ENCODE data around the gene ARHGAP26. TPM values are rescaled to one million over a fixed set of nuclear protein-coding genes. Genes with fewer than 3 reads are reported as not detected.
A peak's percentile ranks its signal among the peaks of the same experiment; 100 is the strongest.
"Not testable (repeated sequence)": the region's sequence is repeated elsewhere in the genome, so short reads cannot be mapped to it uniquely, and the experiment has no call there.

ARHGAP26 gene
- total RNA-seq, 1 donor, result 7.6 TPM

DNA sequence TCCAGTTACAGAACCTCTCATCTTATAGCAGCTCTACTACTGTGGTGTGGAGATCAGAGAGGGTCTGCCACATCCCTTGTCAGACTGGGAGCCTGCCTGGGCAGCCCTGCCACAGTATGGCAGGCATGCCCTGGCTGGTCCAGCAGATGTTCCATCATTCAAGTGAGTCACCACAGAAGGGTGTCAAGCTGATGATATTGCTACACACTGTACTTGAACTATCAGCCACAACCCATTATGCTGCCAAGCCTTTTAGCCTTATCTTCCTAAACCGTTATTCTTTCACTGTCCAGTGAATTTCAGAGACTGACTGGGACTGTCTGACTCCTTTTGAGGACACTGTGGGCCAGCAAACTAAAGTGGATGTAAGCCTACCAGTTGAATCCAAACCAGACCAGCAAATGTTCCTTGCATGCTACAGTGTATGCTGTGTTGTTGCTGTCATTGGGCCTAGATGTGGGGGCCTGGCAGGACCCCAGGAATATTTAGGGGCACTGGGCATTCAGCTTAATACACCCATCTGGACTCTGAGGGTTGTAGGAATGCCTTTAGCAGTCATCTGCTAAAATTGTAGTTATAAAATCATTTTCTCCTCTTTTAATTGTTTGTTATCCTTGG is 430.7 kb downstream of the ARHGAP26 start:
- no peak overlapping the region for H3K4me2 ChIP-seq (ENCODE audit: insufficient read depth, low read length)
- peak overlapping the region; percentile 70 for H3K27ac ChIP-seq (ENCODE audit: low read depth, low read length)
- no peaks in the 10 kb centered on the region for H4K20me1 ChIP-seq (ENCODE audit: insufficient read depth, low read length)
- H3K36me3 ChIP-seq (ENCODE audit: insufficient read depth, low read length), result no peaks in the 10 kb centered on the region
- no peak overlapping the region for H2AFZ ChIP-seq (ENCODE audit: low read length)
- H3K4me3 ChIP-seq (ENCODE audit: insufficient read depth, low read length), result no peak overlapping the region
- no peaks in the 10 kb centered on the region for H3K27me3 ChIP-seq (ENCODE audit: insufficient read depth, low read length)
- DNase-seq (ENCODE audit: insufficient read length, low spot score, missing footprints), result peak; percentile 71
- peaks cover 37% of the 10 kb centered on the region for H3K4me1 ChIP-seq (ENCODE audit: insufficient read depth, low read length)
- peaks cover 4% of the 10 kb centered on the region for H3K9me3 ChIP-seq (ENCODE audit: low read depth, low read length)
- TF ChIP-seq, protein P1, sequence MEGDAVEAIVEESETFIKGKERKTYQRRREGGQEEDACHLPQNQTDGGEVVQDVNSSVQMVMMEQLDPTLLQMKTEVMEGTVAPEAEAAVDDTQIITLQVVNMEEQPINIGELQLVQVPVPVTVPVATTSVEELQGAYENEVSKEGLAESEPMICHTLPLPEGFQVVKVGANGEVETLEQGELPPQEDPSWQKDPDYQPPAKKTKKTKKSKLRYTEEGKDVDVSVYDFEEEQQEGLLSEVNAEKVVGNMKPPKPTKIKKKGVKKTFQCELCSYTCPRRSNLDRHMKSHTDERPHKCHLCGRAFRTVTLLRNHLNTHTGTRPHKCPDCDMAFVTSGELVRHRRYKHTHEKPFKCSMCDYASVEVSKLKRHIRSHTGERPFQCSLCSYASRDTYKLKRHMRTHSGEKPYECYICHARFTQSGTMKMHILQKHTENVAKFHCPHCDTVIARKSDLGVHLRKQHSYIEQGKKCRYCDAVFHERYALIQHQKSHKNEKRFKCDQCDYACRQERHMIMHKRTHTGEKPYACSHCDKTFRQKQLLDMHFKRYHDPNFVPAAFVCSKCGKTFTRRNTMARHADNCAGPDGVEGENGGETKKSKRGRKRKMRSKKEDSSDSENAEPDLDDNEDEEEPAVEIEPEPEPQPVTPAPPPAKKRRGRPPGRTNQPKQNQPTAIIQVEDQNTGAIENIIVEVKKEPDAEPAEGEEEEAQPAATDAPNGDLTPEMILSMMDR (IDR thresholded peaks at IDR 0.05; ENCODE audit: extremely low read depth, low read depth, low read length), result no peak
- no peaks in the 10 kb centered on the region for H3K79me2 ChIP-seq (ENCODE audit: insufficient read depth, low read length)

DNA sequence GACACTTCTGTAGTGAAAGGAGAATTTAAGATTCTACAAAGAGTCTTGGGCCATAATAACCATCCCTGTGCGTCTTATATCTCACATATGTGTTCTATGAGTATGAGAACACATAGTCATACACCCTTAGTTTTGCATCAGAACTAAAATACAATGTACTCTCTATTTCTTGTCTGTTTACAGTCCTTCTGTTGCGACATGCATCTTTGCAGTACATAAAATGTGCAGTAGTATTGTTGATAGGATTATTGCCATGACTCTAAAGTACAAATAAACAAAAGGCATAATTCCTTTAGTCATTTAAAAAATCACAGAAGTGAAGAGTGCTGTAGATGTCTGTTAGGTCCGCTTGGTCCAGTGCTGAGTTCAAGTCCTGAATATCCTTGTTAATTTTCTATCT is 431.4 kb downstream of the ARHGAP26 start:
- peak overlapping the region; percentile 70 for H3K27ac ChIP-seq (ENCODE audit: low read depth, low read length)
- H3K4me2 ChIP-seq (ENCODE audit: insufficient read depth, low read length), result no peak overlapping the region
- H3K4me1 ChIP-seq (ENCODE audit: insufficient read depth, low read length), result peaks cover 40% of the 10 kb centered on the region
- no peaks in the 10 kb centered on the region for H3K36me3 ChIP-seq (ENCODE audit: insufficient read depth, low read length)
- no peak for DNase-seq (ENCODE audit: insufficient read length, low spot score, missing footprints)
- no peak overlapping the region for H2AFZ ChIP-seq (ENCODE audit: low read length)
- peaks cover 4% of the 10 kb centered on the region for H3K9me3 ChIP-seq (ENCODE audit: low read depth, low read length)
- no peaks in the 10 kb centered on the region for H4K20me1 ChIP-seq (ENCODE audit: insufficient read depth, low read length)
- TF ChIP-seq, protein P1 (IDR thresholded peaks at IDR 0.05; ENCODE audit: extremely low read depth, low read depth, low read length), result no peak
- H3K4me3 ChIP-seq (ENCODE audit: insufficient read depth, low read length), result no peak overlapping the region
- H3K79me2 ChIP-seq (ENCODE audit: insufficient read depth, low read length), result no peaks in the 10 kb centered on the region
- H3K27me3 ChIP-seq (ENCODE audit: insufficient read depth, low read length), result no peaks in the 10 kb centered on the region

DNA sequence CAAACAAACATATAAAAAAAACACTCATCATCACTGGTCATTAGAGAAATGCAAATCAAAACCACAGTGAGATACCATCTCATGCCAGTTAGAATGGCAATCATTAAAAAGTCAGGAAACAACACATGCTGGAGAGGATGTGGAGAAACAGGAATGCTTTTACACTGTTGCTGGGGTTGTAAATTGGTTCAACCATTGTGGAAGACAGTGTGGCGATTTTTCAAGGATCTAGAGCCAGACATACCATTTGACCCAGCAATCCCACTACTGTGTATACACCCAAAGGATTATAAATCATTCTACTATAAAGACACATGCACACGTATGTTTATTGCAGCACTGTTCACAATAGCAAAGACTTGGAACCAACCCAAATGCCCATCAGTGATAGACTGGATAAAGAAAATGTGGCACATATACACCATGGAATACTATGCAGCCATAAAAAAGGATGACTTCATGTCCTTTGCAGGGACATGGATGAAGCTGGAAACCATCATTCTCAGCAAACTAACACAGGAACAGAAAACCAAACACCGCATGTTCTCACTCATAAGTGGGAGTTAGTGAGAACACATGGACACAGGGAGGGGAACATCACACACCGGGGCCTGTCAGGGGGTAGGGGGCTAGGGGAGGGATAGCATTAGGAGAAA is 433.3 kb downstream of the ARHGAP26 start:
- H3K36me3 ChIP-seq (ENCODE audit: insufficient read depth, low read length); H3K9me3 ChIP-seq (ENCODE audit: low read depth, low read length); DNase-seq (ENCODE audit: insufficient read length, low spot score, missing footprints); H3K27ac ChIP-seq (ENCODE audit: low read depth, low read length); H4K20me1 ChIP-seq (ENCODE audit: insufficient read depth, low read length); H3K27me3 ChIP-seq (ENCODE audit: insufficient read depth, low read length); H3K79me2 ChIP-seq (ENCODE audit: insufficient read depth, low read length); H3K4me2 ChIP-seq (ENCODE audit: insufficient read depth, low read length); H3K4me3 ChIP-seq (ENCODE audit: insufficient read depth, low read length); H2AFZ ChIP-seq (ENCODE audit: low read length): not testable (repeated sequence)
- peaks cover 46% of the 10 kb centered on the region for H3K4me1 ChIP-seq (ENCODE audit: insufficient read depth, low read length)

DNA sequence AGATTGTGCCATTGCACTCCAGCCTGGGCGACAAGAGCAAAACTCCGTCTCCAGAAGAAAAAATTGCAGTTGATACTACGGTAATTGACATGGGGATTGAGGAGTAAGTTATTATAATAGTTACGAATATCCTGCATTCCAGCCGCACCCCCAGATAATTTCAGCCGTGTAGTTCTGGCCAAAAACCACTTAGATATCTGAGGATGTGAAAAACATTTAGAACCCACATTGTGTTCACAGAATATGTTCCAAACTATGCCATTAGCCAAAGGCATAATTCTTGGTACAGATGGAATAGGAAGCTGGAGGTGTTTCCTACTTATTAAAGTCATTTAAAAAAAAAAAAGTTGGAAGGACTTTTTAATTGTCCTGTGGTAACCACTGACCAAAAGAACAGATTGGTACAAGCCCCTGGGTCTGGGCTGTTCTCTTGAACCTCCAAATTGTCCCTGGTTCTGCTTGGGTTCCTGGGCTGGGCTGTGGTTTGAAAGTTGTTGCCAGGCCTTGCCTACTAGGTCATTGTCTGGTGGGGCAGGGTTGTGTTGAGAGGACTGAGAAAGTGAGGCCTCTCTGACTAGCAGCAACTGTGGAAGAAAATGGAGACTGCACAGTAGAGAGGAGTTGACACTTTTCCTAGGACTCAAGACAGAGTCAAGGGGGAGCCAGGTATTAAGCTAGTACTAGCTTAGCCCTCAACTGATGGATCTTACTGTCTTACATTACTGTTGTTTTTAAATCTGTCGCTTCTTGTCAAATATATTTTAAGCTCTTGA is 434.5 kb downstream of the ARHGAP26 start:
- Histone ChIP-seq H3K9me3 (ENCODE audit: low read depth, low read length) (no peaks in the 10 kb centered on the region), H3K4me2 (ENCODE audit: insufficient read depth, low read length) (peak overlapping the region; percentile 49), H3K36me3 (ENCODE audit: insufficient read depth, low read length) (no peaks in the 10 kb centered on the region), H4K20me1 (ENCODE audit: insufficient read depth, low read length) (no peaks in the 10 kb centered on the region), H3K4me1 (ENCODE audit: insufficient read depth, low read length) (peaks cover 54% of the 10 kb centered on the region), H3K27me3 (ENCODE audit: insufficient read depth, low read length) (no peaks in the 10 kb centered on the region), H3K4me3 (ENCODE audit: insufficient read depth, low read length) (no peak overlapping the region), H2AFZ (ENCODE audit: low read length) (peak overlapping the region; percentile 5), H3K27ac (ENCODE audit: low read depth, low read length) (peak overlapping the region; percentile 93), H3K79me2 (ENCODE audit: insufficient read depth, low read length) (no peaks in the 10 kb centered on the region)
- TF ChIP-seq, protein P1 (IDR thresholded peaks at IDR 0.05; ENCODE audit: extremely low read depth, low read depth, low read length), result no peak
- no peak for DNase-seq (ENCODE audit: insufficient read length, low spot score, missing footprints)
